HG03571 (cell line): Measurements from ENCODE around the gene SLC4A11.
A peak's percentile ranks its signal among the peaks of the same experiment; 100 is the strongest.
"Not testable (repeated sequence)": the region's sequence is repeated elsewhere in the genome, so short reads cannot be mapped to it uniquely, and the experiment has no call there.

ENCODE experiments used
- ATAC-seq: cut with Tn5 transposase; IDR thresholded peaks from one replicate; pipeline ENCODE4 v1.9.1; 2021; ENCODE audit not compliant: unreplicated experiment

The SLC4A11 gene

DNA sequence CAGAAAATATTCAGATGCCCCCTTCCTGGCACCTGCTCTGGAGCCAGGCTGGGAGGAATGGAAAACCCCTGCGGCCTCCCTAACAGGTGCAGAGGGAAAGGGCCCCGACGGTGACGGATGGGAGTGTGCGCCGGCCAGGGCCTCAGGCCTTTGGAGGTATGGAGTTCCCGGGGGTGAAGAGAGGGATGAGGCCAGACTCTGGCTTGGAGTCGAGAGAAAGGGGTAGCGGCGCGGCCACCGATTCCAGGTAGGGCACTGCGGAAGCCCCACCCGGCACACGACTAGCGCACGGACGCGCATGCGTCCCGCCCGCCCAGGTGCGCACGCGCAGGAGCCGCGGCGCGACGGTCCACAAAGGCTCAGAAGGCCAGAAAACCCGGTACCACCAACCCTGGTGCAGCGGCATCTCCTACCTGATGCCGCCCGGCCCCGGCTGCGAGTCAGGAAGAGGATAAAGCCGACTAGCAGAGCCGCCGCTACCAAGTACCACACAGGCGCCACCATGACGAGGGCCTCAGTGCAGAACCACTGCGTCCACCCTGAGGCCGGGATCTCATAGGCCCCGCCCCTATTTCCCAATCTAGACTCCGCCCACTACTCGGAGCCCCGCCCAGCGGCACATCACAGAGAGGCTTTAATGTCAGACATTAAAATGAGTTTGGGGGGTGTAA lies 34.7 kb downstream of the SLC4A11 start, which contains the start of gene DDRGK1:
Gene DDRGK1, minus strand, starts transcription at position 559 of the 671 bp plus-strand sequence. Its CDS starts 55 bp downstream, at position 504.
- peak; percentile 69 for ATAC-seq

DNA sequence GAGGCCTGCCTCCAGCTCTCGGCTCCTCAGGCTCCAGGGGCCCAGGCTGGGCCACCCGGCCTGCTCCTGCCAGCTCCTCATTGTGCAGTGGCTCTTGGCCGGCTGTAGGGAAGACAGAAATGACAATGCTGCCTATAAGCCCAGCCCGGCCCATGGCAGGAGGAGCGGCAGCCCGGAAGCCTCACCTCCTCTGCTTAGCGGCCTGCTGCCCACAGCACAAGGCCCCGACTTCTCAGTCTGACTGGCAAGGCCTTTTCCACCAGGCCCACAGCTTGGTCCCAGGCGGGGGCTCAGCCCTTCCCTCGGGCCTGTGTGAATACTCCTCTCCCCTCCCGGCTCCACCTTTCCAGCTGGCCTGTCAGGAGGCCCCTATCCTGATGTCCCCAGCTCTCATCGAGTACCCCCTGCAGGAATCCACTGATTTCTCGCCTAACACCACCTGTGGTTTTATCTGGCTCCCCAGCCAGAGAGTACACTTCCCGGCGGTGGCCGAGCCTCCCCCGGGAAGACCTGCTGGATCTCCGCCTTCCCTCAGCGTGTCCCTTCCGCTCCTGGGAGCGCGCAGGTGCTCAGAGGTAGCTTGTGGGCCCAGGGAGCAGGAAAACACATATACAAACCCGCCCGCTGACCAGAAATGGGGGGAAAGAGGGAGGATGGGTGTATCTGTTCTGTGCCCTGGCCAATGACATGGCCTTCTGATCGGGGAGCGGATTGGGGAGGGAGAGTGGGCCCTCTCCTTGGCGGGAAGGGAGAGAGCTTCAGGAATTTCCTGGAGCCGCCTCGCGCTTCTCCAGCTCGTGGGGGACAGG lies 35.5 kb downstream of the SLC4A11 start:
- no peak for ATAC-seq

GRCh38 chr20:3202965-3203314 lies 36.0 kb downstream of the SLC4A11 start:
- no peak for ATAC-seq

- no peak for ATAC-seq
Observed at GRCh38 chr20:3199976-3200755, 38.8 kb downstream of the SLC4A11 start.

- ATAC-seq, result no peak
Observed at GRCh38 chr20:3199206-3199605, 39.8 kb downstream of the SLC4A11 start.

DNA sequence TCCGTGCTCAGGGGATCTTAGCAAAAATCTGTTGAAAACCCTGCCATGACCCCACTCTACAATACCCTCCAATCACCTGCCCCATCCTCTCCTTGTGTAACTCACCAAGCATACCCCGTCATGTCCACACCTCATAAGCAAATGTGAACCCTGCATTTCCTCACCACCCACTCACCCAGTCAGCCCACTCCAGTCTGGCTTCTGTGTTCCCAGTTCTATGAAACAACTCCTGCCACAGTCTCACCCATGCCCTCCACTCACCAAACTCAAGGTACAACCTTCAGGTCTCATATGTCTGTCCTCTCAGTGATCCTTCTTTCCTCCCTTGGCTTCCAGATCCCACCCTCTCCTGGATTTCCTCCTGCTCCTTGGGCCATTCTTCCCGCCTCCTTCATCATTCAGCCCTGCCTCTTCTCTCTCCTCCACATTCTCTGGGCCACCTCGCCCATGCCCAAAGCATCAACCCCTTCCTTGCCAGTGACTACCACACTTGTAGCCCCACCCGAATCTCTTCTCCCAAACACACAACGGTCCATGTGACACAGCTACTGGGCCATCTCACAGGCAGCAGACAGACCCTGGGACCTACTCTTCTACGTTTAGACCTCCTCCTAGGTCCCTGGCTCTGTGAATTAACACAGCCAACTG lies 43.3 kb downstream of the SLC4A11 start:
- no peak for ATAC-seq

DNA sequence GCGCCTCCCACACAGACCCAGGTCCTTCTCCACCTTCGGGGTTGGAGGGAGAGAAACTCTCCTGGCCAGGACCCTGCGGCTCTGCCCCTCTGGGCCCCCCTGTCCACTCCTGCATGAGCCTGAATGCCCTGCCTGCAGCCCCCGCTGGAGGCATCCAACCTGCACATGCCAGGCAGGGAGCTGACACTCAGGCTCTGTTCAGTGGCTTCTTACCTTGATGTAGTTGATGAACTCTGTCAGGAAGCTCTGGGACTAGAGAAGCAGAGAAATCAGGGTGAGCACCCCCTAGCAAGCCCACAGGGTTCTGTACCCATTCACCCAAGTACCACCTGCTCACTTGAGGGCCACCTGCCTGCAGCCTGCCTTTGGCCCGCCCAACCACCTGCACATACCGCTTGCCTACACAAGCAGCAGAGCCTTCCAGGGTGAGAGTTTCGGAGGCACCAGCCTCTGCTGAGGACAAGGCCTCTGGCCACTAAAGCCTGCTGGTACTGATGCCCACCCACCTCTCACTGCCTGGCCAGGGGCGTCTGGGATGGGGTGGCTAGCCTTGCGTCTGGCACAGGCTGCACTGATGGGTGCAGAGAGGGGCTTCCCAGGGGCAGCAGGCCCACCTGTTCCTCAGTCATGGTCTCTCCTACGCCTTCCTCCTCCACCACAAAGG lies 44.2 kb downstream of the SLC4A11 start:
- no peak for ATAC-seq

DNA sequence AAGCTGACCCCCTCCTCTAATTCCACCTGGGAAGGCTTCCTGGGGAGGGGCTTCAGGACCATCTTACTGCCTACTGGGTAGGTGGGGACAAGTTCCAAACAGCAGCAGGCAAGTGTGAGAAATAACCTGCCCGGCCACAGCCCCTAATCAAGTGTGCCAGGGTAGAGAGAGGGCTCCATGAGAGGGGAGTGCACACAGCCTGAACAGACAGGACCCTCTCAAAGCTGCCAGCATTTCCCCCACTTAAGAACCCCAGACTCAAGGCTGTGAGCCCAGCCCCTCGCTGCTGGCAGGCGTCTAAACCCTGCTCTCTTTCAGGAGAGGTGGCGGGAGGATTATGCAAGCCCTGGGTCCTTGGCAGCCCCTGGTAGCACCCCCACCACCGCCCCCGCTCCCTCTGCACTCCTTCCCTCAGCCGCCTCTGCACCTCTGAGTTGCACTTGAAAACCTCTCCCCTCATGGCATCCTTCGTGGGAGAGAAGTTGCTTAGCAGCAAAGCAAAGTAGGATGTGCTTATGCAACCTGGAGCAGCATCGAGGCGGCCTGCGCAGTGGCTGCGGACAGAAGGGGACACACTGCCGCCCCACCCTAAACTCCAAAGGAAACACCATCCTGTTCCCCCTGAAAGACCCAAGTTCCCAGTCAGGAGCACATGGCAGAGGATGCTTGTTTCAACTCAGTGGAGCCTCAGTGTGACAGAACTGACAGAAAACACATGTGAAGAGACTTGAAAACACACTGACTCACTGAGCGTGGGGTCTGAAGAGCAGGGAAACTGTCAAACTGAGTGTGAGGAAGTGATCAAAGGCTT lies 45.0 kb downstream of the SLC4A11 start:
- no peak for ATAC-seq

GRCh38 chr20:3192226-3193015 lies 46.6 kb downstream of the SLC4A11 start:
- ATAC-seq, result no peak

DNA sequence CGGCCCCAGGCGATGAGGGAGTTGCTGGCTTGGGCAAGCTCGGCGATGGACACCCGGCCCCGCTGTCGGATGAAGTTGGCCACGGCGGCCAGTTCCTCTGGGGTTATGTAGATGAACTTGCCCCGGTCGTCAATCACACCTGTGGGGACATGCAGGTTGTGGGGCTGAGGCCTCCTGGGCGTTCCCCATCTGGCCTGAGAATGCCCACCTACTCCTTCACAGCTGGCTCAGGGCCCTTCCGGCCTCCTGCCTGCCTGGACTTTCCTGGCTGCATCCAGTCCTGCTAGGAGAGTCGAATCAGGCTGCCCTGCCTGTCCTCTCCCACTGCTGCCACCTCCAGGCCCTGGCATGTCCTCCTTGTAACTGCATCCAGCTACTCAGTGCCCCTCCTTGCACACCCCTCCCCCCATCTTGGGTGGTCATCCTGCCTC lies 48.3 kb downstream of the SLC4A11 start:
- ATAC-seq, result no peak

DNA sequence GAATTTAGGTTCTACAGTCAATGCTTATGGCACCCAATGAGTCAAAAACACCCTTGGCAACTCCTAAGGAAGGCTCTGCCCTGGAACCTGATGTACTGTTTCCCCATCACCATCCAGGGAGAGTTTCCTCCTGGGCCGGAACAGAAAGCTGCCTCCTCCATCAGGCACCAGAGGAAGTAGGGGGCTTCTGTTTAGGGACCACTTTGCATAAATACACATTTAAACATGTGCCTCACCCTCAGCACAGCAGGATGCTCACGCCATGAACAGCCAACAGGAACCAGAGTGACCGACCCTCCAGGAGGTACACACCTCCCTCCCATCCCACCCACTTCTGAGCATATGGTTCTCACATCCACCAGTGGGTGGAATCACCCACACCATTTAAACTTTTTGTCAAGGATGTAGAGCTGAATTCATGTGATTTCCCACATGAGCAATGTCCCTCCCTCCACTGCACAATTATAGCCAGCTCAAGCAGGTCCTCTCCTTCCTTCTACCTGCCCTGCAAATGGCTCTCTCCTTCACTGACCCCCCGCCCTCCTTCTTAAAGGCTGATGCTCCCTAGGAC lies 49.3 kb downstream of the SLC4A11 start:
- no peak for ATAC-seq

DNA sequence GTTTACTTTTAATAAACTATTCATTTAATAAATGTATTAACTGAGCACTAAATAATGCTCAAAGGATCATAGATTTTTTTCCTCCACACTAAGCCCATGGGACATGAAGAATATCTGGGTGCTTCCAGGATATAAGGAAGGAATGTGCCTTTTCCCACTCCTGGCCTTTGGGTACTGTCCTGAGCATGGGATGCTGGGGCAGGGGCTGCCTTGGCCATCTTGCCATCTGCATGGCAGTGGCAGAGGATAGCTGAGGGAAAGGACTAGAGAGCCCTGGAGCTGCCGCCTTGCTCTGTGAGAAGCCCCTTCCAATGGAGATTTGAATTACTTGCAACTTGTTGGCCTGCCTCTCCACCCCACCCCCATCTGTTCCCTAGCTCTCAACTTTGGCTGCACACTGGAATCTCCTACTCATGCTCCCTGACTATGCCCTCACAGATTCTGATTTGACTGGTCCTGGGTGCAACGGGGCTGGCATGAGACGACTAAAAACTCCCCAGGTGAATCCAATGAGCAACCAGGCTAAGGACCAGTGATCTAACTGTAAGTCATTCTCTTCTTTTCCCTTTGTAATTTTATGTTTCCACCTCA lies 50.1 kb downstream of the SLC4A11 start:
- ATAC-seq, result no peak

GRCh38 chr20:3187861-3188260 lies 51.1 kb downstream of the SLC4A11 start:
- ATAC-seq, result not testable (repeated sequence)

DNA sequence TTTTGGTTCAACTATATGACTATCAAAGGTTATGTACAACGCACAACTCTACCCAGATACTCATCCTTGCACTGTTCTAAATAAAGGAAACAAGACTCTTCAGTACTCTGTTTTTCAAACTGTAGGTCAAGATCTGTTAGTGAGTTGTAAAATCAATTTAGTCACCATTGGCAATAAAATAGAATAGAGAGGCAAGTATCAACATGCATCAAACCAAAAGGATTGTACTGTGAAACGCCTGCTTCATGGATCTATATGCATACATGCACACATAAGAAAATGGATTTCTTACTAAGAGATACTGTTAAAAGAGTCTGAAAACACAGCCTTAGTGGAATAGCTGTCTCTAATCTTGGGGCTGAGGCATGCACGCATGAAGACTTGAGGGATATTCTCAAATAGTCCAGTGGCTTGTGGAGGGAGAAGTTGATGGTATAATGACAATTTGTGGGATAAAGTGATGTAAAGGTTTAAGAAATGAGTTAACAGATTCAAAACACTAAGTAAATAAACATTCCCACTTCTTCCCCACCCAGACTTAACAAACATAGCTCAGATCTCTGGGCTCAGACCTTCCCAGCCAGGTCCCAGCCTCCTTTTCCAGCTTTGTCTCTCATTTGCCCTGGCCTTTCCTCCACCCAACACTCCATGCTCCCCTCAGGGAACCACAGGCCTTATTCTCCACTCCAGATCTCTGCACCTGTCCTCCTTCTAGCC lies 54.9 kb downstream of the SLC4A11 start:
- no peak for ATAC-seq

DNA sequence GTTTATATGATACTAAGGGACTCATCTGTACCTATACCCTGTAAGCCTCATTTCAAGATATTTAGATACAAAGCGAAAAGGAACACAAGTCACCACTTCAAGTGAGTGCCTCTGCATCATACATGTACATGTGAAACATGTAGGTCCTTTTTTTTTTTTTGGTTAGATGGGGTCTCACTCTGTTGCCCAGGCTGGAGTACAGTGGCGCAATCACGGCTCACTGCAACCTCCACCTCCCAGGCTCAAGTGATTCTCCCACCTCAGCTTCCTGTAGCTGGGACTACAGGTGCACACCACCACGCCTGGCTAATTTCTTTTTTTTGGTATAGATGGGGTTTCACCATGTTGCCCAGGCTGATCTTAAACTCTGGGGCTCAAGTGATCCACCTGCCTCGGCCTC lies 56.6 kb downstream of the SLC4A11 start:
- not testable (repeated sequence) for ATAC-seq

DNA sequence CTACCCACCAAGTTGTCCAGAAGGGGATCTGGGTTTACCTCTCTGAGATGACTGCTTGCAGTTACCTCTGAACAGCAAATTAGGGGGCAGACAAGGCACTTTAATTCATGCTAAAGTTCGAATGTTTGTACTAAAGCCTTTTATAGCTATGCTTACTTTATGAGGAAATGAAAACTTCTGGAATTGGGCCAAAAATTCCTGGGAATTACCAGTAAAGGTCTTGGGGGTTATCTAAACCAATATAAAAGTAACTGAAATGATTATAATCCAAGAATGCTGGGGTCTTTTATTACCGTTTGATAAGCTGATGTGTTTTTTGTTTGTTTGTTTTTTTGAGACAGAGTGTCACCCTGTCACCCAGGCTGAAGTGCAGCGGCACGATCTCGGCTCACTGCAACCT lies 57.7 kb downstream of the SLC4A11 start:
- no peak for ATAC-seq

- no peak for ATAC-seq
Observed at GRCh38 chr20:3180319-3180718, 58.7 kb downstream of the SLC4A11 start.
